ENCODE data around the gene PLCB1.

Gene PLCB1

DNA sequence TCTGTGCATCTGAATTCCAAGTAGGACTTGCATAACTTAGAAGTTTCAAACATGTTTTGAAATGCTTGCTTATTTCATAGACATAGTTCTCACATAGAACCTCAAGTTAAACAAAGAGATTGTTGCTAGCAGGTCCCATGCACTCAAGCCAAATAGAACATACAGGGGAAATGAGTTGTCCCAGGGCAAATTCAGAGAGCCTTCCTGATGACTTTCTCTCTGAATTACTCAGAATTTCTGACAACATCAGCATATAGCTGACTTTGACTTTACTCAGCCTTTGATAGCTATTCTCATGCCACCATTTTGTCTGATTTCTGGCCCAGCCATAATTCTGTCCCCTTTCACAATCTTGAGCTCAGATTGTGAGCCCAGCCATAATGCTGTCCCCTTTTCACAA, 603.6 kb downstream of the PLCB1 start:
- Histone ChIP-seq H3K27ac (ENCODE audit: low read length) (no peak overlapping the region), H3K9me3 (ENCODE audit: insufficient read depth, low read length, severe bottlenecking) (no peaks in the 10 kb centered on the region), H3K36me3 (ENCODE audit: insufficient read depth, low read length) (peaks cover 54% of the 10 kb centered on the region), H2AFZ (ENCODE audit: low read depth, low read length) (no peak overlapping the region), H3K4me3 (ENCODE audit: low read depth in 1 of 2, low read length in 2 of 2) (no peak overlapping the region), H3K79me2 (ENCODE audit: insufficient read depth, low read length) (no peaks in the 10 kb centered on the region), H3K9ac (ENCODE audit: low read depth, low read length) (no peak overlapping the region), H3K4me2 (ENCODE audit: insufficient read depth, low read length) (no peak overlapping the region), H4K20me1 (ENCODE audit: insufficient read depth, low read length) (no peaks in the 10 kb centered on the region), H3K27me3 (ENCODE audit: insufficient read depth, low read length, poor library complexity) (no peaks in the 10 kb centered on the region), H3K4me1 (ENCODE audit: insufficient read depth, low read length) (no peaks in the 10 kb centered on the region)
- no peak for TF ChIP-seq EZH2 (IDR thresholded peaks at IDR 0.05; ENCODE audit: borderline replicate concordance, low read depth, low read length, severe bottlenecking)
- TF ChIP-seq CTCF (IDR thresholded peaks at IDR 0.05; ENCODE audit: borderline replicate concordance, extremely low read depth, low read length, poor library complexity, severe bottlenecking), result no peak
- DNase-seq (no peak), ATAC-seq (ENCODE audit: insufficient read depth, low read depth) (no peak)

- ATAC-seq (ENCODE audit: insufficient read depth, low read depth), result no peak
- Histone ChIP-seq H3K9me3 (ENCODE audit: insufficient read depth, low read length, severe bottlenecking) (no peaks in the 10 kb centered on the region), H4K20me1 (ENCODE audit: insufficient read depth, low read length) (no peaks in the 10 kb centered on the region), H3K27ac (ENCODE audit: low read length) (no peak overlapping the region), H3K79me2 (ENCODE audit: insufficient read depth, low read length) (no peaks in the 10 kb centered on the region), H3K4me3 (ENCODE audit: low read depth in 1 of 2, low read length in 2 of 2) (no peak overlapping the region), H3K4me1 (ENCODE audit: insufficient read depth, low read length) (no peaks in the 10 kb centered on the region), H2AFZ (ENCODE audit: low read depth, low read length) (no peak overlapping the region), H3K9ac (ENCODE audit: low read depth, low read length) (no peak overlapping the region), H3K27me3 (ENCODE audit: insufficient read depth, low read length, poor library complexity) (no peaks in the 10 kb centered on the region), H3K36me3 (ENCODE audit: insufficient read depth, low read length) (peaks cover 60% of the 10 kb centered on the region), H3K4me2 (ENCODE audit: insufficient read depth, low read length) (no peak overlapping the region)
- no peak for DNase-seq
- TF ChIP-seq CTCF (IDR thresholded peaks at IDR 0.05; ENCODE audit: borderline replicate concordance, extremely low read depth, low read length, poor library complexity, severe bottlenecking), result no peak
- TF ChIP-seq EZH2 (IDR thresholded peaks at IDR 0.05; ENCODE audit: borderline replicate concordance, low read depth, low read length, severe bottlenecking), result no peak
Measured at GRCh38 chr20:8740265-8740664, 608.2 kb downstream of the PLCB1 start.

GRCh38 chr20:8744228-8744844, 612.3 kb downstream of the PLCB1 start:
- no peaks in the 10 kb centered on the region for H3K9me3 ChIP-seq (ENCODE audit: insufficient read depth, low read length, severe bottlenecking)
- H3K4me1 ChIP-seq (ENCODE audit: insufficient read depth, low read length), result no peaks in the 10 kb centered on the region
- H3K27me3 ChIP-seq (ENCODE audit: insufficient read depth, low read length, poor library complexity), result no peaks in the 10 kb centered on the region
- H3K27ac ChIP-seq (ENCODE audit: low read length), result no peak overlapping the region
- H3K9ac ChIP-seq (ENCODE audit: low read depth, low read length), result no peak overlapping the region
- H3K79me2 ChIP-seq (ENCODE audit: insufficient read depth, low read length), result no peaks in the 10 kb centered on the region
- no peaks in the 10 kb centered on the region for H4K20me1 ChIP-seq (ENCODE audit: insufficient read depth, low read length)
- no peak overlapping the region for H3K4me2 ChIP-seq (ENCODE audit: insufficient read depth, low read length)
- H3K36me3 ChIP-seq (ENCODE audit: insufficient read depth, low read length), result peaks cover 34% of the 10 kb centered on the region
- DNase-seq (no peak), ATAC-seq (ENCODE audit: insufficient read depth, low read depth) (no peak)
- no peak for TF ChIP-seq EZH2 (IDR thresholded peaks at IDR 0.05; ENCODE audit: borderline replicate concordance, low read depth, low read length, severe bottlenecking)
- no peak for TF ChIP-seq CTCF (IDR thresholded peaks at IDR 0.05; ENCODE audit: borderline replicate concordance, extremely low read depth, low read length, poor library complexity, severe bottlenecking)
- no peak overlapping the region for H3K4me3 ChIP-seq (ENCODE audit: low read depth in 1 of 2, low read length in 2 of 2)
- H2AFZ ChIP-seq (ENCODE audit: low read depth, low read length), result no peak overlapping the region
